ENCODE data around the gene PLXDC2.

PLXDC2 gene

DNA sequence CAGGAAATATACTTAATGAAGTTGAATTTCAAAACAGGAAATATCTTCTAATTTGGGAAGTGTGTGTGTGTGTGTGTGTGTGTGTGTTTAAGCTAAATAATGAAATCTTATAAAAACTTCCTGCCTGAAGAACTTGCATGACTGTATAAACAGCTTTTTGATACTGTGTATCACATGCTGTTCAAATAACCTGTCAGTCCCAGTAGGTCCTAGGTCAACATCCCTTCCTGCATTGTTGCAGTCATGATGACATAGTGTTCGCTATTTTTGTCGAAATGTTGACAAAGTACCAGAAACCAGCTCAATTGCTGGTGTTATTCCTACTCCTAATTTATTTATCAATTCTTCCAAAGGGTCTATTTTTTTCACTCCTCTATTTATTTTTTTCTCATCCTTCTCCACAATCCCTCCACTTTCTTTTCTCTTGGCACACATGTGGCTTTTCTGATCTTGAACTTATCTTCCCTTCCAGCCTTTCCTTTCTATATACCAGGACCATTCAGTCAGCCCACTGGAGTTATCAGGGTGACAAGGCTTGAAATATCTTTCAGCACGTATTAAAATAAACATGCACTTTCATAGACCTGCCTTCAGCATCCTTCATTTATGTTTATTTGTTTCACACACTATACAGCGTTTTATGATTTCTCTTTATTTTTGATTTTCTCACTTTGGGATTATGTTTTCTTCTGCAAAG, 115.8 kb downstream of the PLXDC2 start:
- DNase-seq (ENCODE audit: insufficient read length, low spot score): no peak
- FAIRE-seq: no peak

DNA sequence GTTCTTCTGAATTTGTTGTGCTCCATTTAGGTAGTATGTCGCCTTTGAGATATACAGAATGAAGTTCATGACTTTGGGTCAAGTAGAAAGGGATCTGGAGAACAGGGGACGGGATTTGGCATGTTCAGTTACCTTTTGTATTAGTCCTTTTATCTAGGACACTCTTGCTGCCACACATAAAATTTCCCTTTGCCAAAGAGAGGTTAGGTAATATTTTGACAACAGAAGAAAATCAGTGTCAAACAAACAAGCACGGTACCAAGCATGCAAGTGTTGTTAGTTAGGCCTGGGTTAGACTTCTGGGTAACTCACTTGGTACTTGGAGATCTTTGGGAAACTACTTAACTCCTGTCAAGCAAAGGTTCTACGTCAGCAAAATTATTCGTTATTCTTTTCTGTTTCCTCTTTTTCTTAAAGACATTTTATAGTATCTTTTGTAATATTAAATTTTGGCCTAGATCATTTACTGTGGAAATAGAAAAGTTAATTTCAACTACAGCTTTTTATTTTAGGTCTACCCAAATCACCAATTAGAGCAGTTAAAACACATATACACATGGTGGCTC, 116.7 kb downstream of the PLXDC2 start:
- DNase-seq (ENCODE audit: insufficient read length, low spot score): no peak
- no peak for FAIRE-seq

DNA sequence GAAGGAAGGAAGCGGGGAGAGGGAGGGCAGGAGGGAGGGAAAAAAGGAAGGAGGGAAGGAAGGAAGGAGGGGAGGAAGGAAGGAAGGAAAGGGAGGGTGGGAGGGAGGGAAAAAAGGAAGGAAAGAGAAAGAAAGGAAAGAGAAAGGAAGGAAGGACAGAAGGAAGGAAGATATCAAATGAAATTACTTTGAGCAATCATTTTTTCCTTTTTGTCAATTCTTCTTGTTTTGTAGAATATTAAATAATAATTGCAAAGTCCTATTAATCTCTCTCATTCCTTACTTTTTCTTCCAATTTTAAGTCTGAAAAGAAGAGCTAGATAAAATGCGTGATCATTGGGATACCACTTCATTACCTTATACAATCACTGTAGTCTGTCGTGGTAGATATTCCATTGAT, 117.5 kb downstream of the PLXDC2 start:
- FAIRE-seq (no peak), DNase-seq (ENCODE audit: insufficient read length, low spot score) (no peak)

DNA sequence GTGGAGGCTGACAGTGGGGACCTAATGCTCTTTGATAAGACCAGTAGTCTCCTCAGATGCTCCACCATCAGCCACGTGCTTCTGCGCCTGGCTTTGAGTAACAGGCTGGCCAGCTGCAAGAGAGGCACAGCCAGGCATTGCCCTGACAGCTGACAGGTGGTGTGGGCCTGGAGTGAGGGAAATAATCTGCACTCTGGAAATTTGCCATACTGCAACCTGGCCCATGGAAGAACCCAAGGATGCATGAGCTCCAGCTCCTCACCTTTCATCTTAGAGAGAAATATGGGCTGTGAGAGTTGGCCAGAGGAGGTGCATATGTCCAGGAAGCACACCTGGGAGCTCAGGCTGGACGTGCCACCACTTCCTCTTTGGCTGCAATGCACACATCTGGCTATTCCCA, 118.9 kb downstream of the PLXDC2 start:
- DNase-seq (ENCODE audit: insufficient read length, low spot score) (no peak), FAIRE-seq (no peak)

DNA sequence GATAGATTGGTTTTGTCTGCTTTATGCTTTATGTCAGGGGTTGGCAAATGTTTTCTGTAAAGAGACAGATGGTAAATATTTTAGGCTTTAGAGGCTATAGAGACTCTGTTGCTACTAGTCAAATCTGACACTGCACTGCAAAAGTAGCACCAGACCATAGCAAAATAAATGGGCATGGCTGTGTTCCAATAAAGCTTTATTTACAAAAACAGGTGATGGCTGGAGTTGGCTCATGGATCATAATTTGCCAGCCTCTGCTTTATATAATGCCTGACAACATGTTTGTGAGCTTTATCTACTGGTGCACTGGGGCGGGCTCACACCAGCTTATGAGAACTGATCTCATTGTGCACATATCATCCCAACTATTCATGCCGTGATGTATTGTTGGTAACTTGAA, 120.1 kb downstream of the PLXDC2 start:
- DNase-seq (ENCODE audit: insufficient read length, low spot score): no peak
- no peak for FAIRE-seq

DNA sequence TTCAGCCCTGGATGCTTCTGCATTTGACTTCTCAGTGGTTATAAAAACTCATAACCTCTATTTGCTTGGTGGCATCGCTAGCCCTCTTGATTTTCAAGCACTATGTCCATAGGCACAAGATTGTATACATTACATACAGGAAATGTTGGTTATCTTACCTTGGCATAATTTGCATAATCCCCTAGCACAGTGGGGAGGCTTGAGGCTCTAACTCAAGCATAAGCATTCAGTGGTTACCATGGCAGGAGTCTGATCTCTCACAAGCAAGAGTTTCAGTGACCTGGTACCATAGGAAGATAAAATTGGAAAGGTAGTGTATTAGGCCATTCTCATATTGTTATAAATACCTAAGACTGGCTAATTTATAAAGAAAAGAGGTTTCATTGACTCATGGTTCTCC, 121.8 kb downstream of the PLXDC2 start:
- FAIRE-seq (no peak), DNase-seq (ENCODE audit: insufficient read length, low spot score) (no peak)

DNA sequence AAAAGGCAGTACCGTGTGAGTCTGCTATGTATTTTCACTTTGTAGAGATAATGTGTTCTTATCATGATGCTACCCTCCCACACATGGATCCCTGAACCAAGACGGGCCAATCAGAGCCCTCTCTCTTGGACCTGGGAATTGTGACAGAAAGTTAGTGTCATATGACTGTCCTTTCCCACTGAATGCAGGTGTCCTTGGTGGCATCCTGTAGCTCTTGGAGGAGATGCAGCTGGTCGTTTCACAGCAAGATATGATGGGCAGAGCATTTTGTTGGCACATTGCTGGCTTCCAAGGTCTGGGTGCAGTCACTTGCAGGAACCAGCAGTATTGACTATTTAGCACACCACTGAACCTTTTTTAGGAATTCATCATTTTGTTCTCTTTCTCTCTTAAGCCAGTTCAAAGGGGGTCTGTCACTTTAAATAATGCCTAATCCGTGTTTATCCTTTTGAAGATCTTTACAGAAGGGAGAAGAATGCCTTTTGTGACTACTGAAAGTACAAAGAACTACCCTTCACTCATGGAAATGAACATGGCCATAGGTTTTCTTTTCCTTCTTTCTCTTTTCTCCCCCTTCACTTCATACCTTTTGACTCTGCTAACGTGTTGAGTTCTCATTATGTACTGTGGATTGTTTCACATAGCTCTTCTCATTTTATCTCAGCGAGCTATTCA, 125.1 kb downstream of the PLXDC2 start:
- DNase-seq (ENCODE audit: insufficient read length, low spot score) (no peak), FAIRE-seq (no peak)

DNA sequence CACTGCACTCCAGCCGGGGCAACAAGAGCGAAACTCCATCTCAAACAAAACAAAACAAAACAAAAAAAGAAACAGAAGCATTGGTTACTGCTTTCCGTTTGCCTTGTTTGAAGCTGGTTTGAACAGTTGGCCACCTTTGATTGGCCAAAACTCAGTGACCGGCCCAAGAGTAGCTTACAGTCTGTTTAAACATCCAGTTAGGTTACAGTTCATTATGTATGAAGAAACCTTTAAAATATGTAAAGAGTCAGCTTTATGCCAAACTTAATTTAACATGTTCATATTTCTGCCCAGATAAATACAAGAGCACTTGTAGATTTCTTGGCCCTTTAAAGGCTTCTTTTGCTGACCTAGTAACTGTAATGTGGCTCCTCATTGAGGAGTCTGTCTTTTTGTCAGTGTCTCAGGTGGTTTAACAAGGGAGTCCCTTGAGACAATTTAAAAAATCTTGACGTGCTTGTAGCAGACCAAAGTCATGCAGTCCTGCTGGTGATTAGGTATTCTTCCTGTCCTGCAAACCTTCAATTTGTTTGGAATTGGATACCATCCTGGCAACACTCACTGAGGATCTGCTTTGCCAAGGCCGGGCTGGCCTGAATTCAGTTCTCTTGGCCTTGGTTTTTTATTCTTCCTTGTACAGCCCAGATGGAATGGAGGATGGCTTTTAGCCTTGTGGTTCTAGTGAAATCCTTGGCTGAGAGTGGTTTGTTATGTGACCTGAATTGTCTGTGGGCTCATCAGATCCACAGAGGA, 128.9 kb downstream of the PLXDC2 start:
- no peak for DNase-seq (ENCODE audit: insufficient read length, low spot score)
- no peak for FAIRE-seq

DNA sequence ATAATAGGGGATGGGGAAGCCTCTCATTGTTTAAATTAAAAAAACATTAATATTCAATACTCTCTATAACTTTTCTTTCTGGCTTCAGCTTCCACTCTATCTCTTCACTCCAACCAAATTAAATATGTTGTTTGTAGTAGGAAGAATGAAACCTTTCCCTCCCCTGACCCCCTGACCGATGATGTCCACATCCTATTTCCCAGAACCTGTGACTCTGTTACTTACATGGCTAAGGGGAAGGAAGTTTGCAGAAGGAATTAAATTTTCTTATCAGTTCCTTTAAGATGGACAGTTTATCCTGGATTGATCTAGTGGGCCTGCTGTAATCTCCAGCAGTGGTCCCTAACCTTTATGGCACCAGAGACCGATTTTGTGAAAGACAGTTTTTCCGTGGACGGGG, 130.0 kb downstream of the PLXDC2 start:
- no peak for DNase-seq (ENCODE audit: insufficient read length, low spot score)
- no peak for FAIRE-seq

DNA sequence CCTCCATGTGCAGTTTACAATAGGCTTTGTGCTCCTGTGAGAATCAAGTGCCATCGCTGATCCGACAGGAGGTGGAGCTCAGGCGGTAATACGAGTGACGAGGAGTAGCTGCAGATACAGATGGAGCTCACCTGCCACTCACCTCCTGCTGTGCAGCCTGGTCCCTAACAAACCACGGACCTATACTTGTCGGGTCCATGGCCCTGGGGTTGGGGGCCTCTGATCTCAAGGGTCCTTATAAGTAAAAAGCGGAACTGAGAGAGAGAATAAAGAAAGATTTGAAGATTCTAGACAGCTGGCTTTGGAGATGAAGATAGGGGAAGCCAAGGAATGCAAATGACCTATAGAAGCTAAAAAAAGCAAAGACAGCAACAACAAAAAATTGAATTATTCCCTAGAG, 130.6 kb downstream of the PLXDC2 start:
- DNase-seq (ENCODE audit: insufficient read length, low spot score) (no peak), FAIRE-seq (no peak)

DNA sequence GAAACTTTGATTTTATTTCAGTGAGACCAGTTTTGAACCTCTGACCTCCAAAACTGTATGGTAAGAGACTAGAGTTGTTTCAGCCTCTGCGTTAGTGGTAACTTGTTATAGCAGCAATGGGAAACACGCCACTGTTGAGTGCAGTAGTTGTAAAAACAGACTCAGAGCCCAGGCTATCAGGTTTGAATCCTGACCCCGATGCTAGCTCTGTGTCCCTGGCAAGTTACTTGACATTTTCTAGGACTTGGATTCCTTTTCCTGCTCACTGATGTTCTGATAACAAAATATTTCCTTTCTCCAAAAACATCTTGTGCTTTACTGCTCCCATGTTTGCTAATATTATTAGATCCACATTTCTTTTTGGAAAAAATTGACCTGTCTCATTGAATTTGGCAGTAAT, 131.0 kb downstream of the PLXDC2 start:
- FAIRE-seq: no peak
- DNase-seq (ENCODE audit: insufficient read length, low spot score): no peak

DNA sequence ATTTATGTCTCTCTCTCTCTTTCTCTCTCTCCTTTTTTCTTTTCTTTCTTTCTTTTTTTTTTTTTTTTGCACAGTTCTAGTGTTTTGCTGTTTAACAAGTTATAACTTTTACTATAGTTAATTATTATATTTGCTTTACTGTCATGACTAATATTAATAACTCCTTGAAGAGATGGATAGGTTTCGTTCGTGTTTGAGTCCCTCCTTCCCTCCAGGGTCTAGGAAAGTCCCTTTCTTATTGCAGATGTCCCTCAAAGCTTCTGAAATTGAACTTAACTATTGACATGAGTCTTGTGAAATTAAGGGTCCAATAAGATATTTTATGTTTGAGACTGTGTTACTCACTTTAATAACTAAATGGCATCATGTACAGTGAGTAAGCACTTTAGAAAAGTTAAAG, 131.4 kb downstream of the PLXDC2 start:
- DNase-seq (ENCODE audit: insufficient read length, low spot score) (no peak), FAIRE-seq (no peak)

DNA sequence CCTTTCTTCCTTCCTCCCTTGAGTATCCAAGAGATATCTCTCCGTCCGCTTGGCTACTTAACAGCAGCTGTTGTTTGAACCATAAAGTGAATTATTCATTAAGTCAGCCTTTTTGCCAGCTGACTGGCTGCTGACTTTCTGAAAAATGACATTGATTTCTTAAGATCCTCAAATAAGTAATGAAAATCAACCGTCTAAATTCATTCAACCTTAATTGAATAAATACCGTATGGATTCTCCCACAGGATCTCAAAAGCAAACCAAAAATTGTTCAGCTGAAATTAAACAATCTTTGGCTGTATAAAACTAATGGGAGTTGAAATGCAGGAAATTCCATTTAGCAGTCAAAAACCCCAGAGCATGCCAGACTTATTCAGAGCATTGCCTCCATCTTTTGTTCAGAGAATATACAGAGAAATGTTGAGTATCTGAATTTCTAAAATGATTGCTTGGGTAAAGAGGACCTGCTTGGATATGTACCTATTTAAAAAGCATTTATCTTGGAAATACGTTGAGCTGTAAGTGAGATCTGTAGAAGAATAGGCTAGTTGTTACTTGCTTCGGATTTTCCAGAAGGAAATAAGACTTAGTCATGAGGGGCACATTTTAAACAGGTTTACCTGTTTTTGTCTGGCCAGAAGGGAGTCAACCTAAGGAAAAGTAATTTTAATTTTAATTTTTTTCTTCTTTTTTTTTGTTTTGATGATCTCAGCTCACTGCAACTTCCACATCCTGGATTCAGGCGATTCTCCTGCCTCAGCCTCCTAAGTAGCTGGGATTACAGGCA, 136.2 kb downstream of the PLXDC2 start:
- DNase-seq (ENCODE audit: insufficient read length, low spot score) (no peak), FAIRE-seq (no peak)

DNA sequence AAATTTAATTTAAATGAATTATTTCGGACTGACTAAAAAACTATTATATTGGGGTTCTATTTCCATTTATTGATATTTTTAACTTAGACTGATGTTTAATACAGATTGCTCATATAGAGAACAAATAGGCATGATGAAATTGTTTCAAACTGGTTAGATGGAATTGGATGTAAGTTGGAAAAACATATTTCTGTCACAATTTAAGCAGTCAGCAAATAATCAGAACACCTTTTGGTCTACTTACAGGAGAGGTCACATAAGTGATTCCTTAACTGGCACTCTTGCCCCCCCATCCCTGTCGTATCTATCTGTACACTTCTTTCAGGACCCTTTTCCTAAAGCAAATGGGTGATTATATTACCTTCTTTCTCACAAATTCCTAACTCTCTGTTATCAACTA, 138.4 kb downstream of the PLXDC2 start:
- FAIRE-seq (no peak), DNase-seq (ENCODE audit: insufficient read length, low spot score) (no peak)

DNA sequence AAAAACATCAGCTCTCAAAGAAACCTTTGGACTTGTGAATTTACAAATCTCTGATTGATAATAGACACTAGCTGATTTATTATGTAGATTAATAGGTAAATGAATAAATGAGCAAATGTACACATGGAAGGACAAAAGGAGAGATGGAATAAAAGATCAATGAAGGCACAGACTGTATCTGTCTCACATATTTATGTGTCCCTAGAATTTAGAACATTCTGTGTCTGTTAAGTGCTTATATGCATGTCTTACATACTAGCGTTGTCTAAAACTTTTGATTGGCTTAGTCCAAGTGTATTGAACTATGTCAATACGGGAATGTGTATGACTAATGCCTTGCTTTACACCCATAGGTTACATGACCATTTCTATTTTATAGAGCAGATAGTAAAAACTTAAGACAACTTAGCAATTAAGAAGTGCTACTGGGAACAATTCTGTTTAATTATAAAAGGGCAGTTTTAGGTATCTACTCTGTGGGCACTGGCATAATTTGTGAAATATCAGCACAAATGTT, 140.3 kb downstream of the PLXDC2 start:
- FAIRE-seq (peak; percentile 28), DNase-seq (ENCODE audit: insufficient read length, low spot score) (no peak)

DNA sequence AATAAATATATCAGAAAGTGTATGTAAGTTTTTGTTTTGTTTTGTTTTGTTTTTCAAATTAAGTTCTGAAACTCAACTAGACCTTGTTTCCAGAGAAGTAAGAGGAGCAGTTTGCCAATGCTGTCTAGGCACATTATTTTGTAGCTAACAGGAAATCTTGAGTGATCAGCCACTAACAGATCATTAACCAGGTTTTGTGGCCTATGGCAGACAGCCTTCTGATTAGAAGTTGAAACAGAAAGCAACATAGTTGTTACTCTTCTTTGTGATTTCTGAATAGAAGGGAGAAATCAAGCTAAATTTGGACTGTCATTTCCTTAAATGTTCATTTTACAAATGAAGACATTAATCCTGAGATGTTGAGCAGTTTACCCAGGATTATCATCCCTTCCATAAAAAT, 142.6 kb downstream of the PLXDC2 start:
- DNase-seq (ENCODE audit: insufficient read length, low spot score): peak; percentile 54
- peak; percentile 94 for FAIRE-seq

DNA sequence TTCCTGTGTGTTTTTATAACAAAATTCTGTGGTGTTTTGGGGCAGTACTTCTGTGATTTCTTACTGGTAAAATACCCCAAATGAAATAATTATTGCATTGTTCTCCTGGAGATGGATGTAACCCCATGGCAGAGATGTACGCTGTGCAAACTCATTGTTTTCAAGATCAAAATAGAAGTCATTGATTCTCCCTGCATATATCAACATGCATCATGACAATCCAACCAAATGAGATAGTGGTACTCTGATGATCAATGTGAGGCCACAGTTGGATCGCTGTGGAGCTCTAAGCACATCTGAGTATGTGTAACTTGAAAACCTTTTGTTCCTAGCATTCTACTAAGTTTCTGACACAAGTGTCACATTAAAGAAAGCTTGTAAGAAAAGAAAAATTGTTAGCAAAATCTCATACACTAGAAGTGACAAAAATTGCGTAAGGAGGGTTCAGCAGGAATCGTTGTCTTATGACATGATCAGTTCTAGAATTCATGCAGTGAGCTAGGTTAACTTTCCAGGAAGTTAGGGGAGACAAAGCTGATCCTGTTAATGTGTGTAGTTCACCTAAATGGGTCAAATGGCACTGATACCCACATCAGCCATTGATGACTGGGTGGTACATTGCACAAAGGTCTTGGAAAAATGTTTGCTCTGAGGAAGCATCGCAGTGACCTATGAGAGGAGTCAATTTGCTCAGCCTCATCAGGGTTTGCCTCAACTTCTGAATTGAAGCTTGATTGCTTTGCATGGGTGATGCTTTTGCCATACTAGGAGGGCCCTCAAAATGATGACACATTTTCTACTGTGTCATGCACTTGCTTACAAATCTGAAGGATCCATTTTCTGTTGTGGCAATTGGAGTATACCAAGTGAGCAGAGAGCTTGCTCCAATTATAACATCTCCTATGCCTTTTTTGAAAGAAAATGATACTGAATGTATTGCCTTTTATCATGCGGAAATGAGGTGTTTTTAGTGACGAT, 145.1 kb downstream of the PLXDC2 start:
- DNase-seq (ENCODE audit: insufficient read length, low spot score) (no peak), FAIRE-seq (no peak)

DNA sequence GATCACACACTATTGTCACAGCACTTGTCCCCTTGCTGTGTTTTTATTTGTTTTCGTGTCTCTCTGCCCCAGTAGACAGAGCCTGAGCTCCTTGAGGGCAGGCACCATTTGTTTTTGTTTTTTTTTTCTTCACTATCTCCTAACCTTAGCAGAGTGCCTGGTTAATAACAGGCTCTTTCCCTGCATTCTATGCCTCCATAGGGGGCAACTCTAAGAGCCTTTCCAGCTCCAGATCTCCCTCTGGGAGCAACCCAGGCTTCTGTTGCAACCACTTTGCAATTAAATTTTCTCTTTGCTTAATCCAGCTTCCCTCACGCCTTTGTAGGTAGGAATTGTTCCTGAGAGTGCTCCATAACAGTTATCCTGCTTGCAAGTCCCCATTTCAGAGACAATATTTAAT, 148.4 kb downstream of the PLXDC2 start:
- DNase-seq (ENCODE audit: insufficient read length, low spot score) (no peak), FAIRE-seq (no peak)

DNA sequence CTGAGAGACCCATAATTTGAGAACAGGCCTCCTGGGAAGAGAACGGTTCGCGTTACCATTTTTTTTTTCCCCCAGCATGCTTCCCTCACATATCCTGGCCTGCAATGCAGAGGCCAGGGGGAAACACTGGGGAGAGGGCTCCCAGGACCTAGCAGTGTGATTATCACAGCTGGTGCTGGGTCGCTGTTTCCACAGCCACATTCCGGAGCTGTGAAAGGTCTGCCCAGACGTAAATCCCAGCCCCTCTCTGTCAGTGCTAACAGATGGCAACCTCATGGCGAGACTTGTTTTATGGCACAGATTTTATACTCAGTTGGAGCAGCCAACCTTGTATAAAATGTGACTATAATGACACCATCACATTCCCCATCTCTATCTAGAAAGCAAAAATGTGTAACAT, 150.5 kb downstream of the PLXDC2 start:
- FAIRE-seq: no peak
- DNase-seq (ENCODE audit: insufficient read length, low spot score): no peak

DNA sequence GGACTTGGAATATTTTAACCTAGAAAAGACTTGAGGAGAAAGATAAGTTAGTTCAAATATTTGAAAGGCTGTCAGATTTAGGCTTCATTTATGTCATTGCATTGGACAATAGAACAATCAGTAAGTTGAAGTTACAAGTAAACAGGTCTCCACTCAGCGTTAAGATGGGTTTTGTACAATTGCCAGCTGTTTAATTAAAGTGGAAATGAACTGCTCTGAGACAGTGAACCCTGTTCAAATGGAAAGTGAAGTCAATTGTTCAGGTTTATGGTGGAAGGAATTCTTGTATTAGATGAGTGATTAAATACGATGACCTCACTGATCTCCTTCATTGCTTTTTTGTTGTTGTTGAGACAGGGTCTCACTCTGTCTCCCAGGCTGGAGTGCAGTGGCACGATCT, 151.7 kb downstream of the PLXDC2 start:
- FAIRE-seq: no peak

More for the DNA sequence above, 151.7 kb downstream of the PLXDC2 start:
- no peak for DNase-seq (ENCODE audit: insufficient read length, low spot score)

All from GM19239 (cell line).